Activated CD4-positive, alpha-beta T cell treated with anti-CD3 and anti-CD28 coated beads, Interleukin-10, Interleukin-2, amounts not matched to agents 100 ng/mL and 50 ng/mL, durations not matched to agents 16 hours and 8 hours (primary cell): Measurements from ENCODE around the gene INO80C.

ENCODE experiments used
- DNase-seq: peaks from one replicate; pipeline ENCODE4 v3.0.0-alpha.2; 2020

The INO80C gene

GRCh38 chr18:35418610-35419009 lies 79.2 kb downstream of the INO80C start:
- no peak for DNase-seq
